Measurements from ENCODE around the gene TET1.
"Not testable (repeated sequence)": the region's sequence is repeated elsewhere in the genome, so short reads cannot be mapped to it uniquely, and the experiment has no call there.

The TET1 gene

GRCh38 chr10:68560186-68560942 is at the start of gene TET1:
TET1 (plus strand) TSS chr10:68560337; CDS start chr10:68572339, 12,002 bp downstream.
- no peak for DNase-seq (ENCODE audit: low spot score)

- not testable (repeated sequence) for DNase-seq (ENCODE audit: low spot score)
Measured at GRCh38 chr10:68516216-68516615, 43.9 kb upstream of the TET1 start.

- DNase-seq (ENCODE audit: low spot score), result no peak
Measured at GRCh38 chr10:68516766-68517165, 43.4 kb upstream of the TET1 start.

- DNase-seq (ENCODE audit: low spot score), result no peak
Measured at GRCh38 chr10:68517188-68517587, 42.9 kb upstream of the TET1 start.

GRCh38 chr10:68518609-68519008 is 41.5 kb upstream of the TET1 start:
- DNase-seq (ENCODE audit: low spot score), result not testable (repeated sequence)

- DNase-seq (ENCODE audit: low spot score), result not testable (repeated sequence)
Measured at GRCh38 chr10:68525490-68526038, 34.6 kb upstream of the TET1 start.

- no peak for DNase-seq (ENCODE audit: low spot score)
Measured at GRCh38 chr10:68526634-68527307, 33.4 kb upstream of the TET1 start.

GRCh38 chr10:68536973-68537372 is 23.2 kb upstream of the TET1 start:
- no peak for DNase-seq (ENCODE audit: low spot score)

GRCh38 chr10:68537796-68538195 is 22.3 kb upstream of the TET1 start:
- no peak for DNase-seq (ENCODE audit: low spot score)

GRCh38 chr10:68543004-68543918 is 16.9 kb upstream of the TET1 start:
- no peak for DNase-seq (ENCODE audit: low spot score)

GRCh38 chr10:68550747-68551411 is 9.3 kb upstream of the TET1 start:
- DNase-seq (ENCODE audit: low spot score), result peak; percentile 45

GRCh38 chr10:68553138-68553537 is 7.0 kb upstream of the TET1 start:
- no peak for DNase-seq (ENCODE audit: low spot score)

GRCh38 chr10:68553599-68553998 is 6.5 kb upstream of the TET1 start:
- no peak for DNase-seq (ENCODE audit: low spot score)

- no peak for DNase-seq (ENCODE audit: low spot score)
Measured at GRCh38 chr10:68558478-68558877, 1.7 kb upstream of the TET1 start.

GRCh38 chr10:68559251-68559650 is 886 bp upstream of the TET1 start:
- no peak for DNase-seq (ENCODE audit: low spot score)

GRCh38 chr10:68559841-68560185 is 324 bp upstream of the TET1 start:
- DNase-seq (ENCODE audit: low spot score), result no peak

- no peak for DNase-seq (ENCODE audit: low spot score)
Measured at GRCh38 chr10:68560943-68561864, 1.1 kb downstream of the TET1 start.

GRCh38 chr10:68561865-68562649 is 1.9 kb downstream of the TET1 start:
- no peak for DNase-seq (ENCODE audit: low spot score)

GRCh38 chr10:68562661-68563570 is 2.8 kb downstream of the TET1 start:
- DNase-seq (ENCODE audit: low spot score), result no peak
